M059J (cell line): ENCODE measurements around the gene PIWIL1. TPM values are rescaled to one million over a fixed set of nuclear protein-coding genes. Genes with fewer than 3 reads are reported as not detected.
A peak's percentile ranks its signal among the peaks of the same experiment; 100 is the strongest.

ENCODE experiments used
- DNase-seq: peaks from one replicate; pipeline ENCODE4 v3.0.0-alpha.2; 2012; ENCODE audit warnings: low read depth
- total RNA-seq: library from RNA; depleted of rRNA; stranded (reverse); fragments of >200 nt; shearing (Covaris generic); gene quantifications from 2 replicates; pipeline ENCODE4 v1.2.3, GENCODE V29; 2014; rRNA removed

Gene PIWIL1
- not detected in 2 replicates for total RNA-seq

DNA sequence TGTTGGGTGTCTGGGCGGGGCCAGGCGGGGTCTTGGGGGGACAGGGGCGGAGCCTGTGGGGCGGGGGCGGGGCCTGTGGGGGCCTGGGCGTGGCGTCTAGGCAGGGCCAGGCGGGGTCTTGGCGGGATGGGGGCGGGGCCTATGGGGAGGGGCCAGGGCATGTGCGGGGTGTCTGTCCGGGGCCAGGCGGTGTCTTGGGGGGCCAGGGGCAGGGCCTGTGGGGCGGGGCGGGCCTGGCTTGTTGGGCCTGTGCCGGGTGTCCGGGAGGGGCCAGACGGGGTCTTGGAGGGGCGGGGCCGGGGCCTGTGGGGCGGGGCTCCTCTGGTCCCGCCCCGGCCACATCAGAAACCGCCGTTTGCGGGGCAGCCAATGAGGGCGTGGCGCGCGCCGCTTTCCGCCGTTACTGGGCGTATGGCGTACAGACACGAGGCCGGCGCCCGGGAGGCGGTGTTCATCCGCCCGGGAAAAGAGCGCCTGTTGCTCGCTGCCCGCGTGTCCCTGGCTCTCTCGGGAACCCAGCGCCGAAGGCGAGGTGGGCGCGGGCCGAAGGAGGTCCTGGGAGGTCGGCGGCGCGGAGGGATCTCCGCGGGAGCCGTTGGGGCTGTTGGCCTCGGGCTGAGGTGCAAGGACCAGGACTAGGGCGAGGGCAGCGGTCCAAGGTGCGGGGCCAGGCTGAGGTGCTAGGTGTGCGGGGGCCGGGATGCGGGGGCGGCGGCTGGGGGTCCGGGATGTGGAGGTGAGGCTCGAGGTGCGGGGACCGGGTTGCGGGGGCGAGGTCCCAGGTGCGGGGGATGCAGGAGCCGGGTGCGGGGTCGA, at the start of gene PIWIL1:
TSS of gene PIWIL1 (plus strand) at position 400 of the 816 bp plus-strand sequence. CDS start 4,705 bp downstream, outside the sequence.
- DNase-seq: no peak

- no peak for DNase-seq
Measured at GRCh38 chr12:130288206-130288605, 49.5 kb upstream of the PIWIL1 start.

- DNase-seq: no peak
Measured at GRCh38 chr12:130288691-130289090, 49.0 kb upstream of the PIWIL1 start.

GRCh38 chr12:130290114-130290513, 47.6 kb upstream of the PIWIL1 start:
- DNase-seq: no peak

GRCh38 chr12:130298322-130299021, 39.2 kb upstream of the PIWIL1 start:
- no peak for DNase-seq

- no peak for DNase-seq
Measured at GRCh38 chr12:130299574-130299973, 38.1 kb upstream of the PIWIL1 start.

- no peak for DNase-seq
Measured at GRCh38 chr12:130300090-130300489, 37.6 kb upstream of the PIWIL1 start.

DNA sequence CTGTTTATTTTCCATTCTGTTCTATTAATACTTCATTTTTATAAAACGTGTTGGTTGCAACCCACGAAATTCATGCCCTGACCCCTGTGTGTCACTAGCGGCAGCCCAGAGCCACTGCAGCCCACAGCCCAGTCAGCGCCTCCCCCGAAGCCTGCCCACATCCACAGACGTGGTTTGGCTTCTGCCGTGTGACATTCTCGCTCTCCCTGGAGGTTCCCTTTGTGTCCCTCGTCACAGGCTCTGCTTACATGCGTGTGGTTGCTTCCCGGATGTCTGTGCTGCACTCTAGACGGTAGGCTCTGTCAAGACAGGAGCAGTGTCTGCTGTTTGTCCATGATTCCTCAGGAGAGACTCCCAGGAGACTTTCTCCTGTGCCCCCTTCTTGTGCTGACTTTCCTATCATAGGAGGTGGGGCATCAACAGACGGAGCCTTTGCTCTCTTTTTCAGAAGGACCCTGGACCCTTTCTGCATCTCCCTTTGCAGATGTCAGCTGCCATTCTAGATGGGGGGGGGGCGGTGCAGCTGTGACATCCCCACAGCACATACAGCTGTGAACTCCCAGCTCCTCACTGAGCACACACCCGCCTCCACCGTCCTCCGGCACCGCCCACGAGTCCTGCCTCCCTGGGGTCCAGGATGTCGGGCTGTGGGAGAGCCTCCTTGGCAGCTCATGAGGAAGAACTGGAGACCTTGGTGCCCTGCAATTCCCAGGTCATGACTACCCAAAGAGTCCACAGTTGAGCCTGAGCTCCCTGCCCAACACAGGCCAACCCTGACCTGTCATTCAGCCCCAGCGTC, 36.8 kb upstream of the PIWIL1 start:
- DNase-seq: no peak

GRCh38 chr12:130301559-130301958, 36.1 kb upstream of the PIWIL1 start:
- DNase-seq: no peak

DNA sequence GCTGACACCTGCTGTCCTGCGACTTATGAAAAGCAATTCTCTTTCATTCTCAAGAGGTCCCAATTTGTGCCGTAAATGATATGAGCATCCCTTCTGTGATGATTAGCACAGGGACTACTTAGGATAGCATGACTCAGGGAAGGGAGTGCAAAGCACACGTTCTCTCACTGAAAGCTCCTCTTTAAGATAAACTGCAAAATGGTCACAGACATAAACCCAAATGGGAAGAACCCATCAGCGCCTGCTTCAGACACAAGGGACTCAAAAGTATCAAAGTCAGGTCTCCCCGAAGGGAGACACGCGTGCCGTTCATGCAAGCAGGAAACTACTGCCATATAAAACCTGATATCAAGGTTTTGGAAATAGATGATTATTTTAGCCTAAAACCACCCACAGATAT, 33.9 kb upstream of the PIWIL1 start:
- no peak for DNase-seq

DNA sequence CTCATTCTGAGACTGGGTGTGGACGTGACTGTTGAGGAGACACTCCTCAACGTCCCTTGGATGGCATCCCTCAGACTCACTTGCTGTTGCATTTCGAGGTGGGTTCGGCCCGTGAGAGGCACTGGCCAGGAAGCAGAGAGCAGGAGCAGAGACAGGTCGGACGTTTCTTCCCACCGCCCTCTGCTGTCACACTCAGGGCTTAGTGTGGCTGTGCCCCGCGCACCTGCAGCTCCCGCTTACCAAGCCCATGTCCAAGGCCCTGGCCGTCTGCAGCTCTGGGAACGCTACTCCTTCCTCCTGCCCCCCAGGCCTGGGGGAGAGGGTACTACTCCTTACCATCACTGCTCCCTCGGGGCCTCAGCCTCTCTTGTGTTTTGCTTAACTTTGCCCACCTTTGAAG, 29.8 kb upstream of the PIWIL1 start:
- DNase-seq: no peak

DNA sequence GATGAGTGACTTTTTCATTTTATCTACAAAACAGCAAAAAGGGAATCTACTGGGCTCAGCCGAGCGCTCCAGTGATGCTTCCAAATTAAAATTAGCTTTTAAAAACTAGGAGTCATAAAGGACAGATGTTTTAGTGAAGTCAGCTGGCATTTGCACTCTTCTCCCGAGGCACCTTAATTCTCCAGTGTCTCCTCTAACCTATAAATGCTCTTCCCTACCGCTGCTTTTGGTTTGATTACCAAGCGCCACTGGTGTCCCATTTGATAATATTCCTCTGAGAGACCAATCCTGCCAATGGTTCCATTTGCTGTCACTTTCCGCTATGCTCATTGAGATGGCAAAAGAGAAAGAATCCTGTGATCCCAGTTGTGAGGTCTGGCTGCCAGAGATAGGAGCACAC, 29.3 kb upstream of the PIWIL1 start:
- no peak for DNase-seq

DNA sequence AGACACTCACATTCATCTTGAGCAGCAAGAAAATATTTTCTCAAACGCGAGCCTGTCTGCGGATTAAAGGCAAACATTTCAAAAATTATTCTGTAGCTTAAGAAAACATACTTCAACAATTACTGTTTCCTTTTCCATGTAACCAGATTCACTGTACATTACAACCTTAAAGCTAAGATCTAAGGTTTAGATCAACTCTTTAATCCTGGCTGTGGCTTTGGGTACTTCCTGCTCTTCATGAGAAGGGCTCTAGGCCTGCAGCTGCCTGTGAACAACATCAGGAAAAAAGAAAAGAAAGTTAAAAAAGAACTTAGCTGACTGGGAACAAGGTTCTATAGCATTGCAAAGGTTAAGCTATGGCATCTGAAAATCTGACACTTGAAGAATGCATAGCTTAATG, 21.4 kb upstream of the PIWIL1 start:
- no peak for DNase-seq

DNA sequence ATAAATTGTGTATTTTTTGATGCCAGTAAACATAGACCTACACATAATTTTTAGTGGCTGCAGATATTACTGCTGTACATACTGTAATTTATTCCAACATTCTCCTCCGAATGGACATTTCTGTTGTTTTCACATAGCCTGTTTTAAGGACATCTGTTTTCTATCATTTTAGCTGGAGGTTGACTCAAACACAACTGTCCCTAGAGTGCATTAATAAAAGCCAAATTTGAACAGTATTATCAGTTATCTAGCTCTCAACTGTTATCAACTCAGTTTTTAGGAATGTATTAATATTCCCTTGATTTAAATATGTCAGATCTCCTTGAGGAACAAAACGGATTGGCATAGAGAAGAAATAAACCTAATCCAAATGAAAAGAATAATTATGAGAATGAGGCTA, 17.2 kb upstream of the PIWIL1 start:
- DNase-seq: no peak

DNA sequence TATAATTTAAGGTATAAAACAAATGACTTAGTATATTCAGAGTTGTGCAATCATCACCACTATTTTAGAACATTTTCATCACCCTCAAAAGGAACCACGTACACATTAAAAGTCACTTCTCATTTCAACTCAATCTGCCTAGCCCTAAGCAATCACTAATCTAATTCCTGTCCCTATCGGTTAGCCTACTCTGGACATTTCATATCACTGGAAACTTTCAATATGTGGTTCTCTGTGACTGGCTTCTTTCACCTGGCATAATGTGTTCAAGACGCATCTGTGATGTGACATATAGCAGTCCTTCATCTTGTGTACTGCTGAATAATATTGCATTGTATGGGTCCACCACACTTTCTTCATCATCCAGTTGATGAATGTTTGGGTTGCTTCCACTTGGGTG, 15.4 kb upstream of the PIWIL1 start:
- DNase-seq: no peak

DNA sequence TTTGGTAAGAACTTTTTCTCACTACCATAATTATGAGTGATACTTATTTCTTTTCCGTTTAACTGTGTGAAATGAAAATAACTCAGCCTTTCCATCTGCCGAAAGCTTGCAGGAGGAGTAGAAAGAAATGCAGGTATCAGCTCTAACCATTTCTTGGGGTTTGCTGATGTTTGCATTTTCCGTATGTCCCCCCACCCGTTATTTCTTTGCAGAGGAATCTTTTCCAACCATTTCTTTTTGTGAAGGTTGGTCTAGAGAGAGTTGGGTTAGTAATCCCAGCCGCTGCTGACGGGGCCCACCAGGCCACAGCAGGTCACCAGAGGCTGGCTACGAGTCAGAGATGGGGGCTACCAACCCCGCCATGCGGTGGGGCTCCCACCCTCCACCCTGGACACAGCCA, 7.0 kb upstream of the PIWIL1 start:
- no peak for DNase-seq

GRCh38 chr12:130331146-130331545, 6.5 kb upstream of the PIWIL1 start:
- no peak for DNase-seq

DNA sequence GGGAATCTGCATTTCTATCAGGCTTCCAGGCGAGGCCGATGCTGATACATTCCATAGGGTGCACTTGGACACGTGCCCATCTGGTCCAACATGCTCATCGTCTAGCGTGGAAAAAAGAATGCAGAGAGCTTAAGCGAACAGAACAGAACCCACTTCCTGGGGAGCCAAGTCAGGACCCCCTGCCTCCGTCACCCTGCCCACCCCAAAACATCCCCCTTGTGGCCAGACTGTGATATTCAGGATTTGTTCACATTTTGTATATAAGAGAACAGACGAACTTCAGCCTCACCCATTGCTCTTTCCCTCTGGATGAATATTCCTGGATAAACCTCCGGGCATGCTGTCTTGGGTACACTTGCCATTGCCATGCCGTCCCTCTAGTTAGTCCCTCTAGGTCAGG, 4.3 kb upstream of the PIWIL1 start:
- DNase-seq: no peak

GRCh38 chr12:130334399-130334798, 3.3 kb upstream of the PIWIL1 start:
- no peak for DNase-seq

- peak; percentile 15 for DNase-seq
Measured at GRCh38 chr12:130334937-130335336, 2.8 kb upstream of the PIWIL1 start.

GRCh38 chr12:130335517-130336392, 1.9 kb upstream of the PIWIL1 start:
- DNase-seq: peak; percentile 47
